ENCODE results near the gene OMG.
A peak's percentile ranks its signal among the peaks of the same experiment; 100 is the strongest.
"Not testable (repeated sequence)": the region's sequence is repeated elsewhere in the genome, so short reads cannot be mapped to it uniquely, and the experiment has no call there.

OMG gene

DNA sequence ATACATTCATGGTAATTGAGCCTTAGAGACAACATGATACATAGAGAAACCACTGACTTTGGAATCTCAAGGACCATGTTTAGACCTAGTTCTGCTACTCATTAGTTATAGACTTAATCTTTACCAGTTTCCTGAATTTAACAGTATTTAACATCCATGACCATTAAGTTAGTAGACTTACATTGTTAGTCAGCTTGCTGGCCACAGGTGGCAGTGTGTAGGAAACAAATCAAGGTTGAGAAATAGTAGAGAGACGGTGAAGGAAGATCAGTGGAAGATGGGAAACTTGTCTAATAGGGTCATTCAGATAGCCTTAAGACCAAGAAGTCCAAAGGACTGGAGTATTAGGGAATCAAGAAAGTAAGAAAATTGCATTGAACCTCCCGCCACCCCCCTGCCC, 31.0 kb downstream of the OMG start:
- TF ChIP-seq EZH2phosphoT487 (IDR thresholded peaks at IDR 0.05; ENCODE audit: borderline replicate concordance, low read length) = no peak
- TF ChIP-seq, protein P1, sequence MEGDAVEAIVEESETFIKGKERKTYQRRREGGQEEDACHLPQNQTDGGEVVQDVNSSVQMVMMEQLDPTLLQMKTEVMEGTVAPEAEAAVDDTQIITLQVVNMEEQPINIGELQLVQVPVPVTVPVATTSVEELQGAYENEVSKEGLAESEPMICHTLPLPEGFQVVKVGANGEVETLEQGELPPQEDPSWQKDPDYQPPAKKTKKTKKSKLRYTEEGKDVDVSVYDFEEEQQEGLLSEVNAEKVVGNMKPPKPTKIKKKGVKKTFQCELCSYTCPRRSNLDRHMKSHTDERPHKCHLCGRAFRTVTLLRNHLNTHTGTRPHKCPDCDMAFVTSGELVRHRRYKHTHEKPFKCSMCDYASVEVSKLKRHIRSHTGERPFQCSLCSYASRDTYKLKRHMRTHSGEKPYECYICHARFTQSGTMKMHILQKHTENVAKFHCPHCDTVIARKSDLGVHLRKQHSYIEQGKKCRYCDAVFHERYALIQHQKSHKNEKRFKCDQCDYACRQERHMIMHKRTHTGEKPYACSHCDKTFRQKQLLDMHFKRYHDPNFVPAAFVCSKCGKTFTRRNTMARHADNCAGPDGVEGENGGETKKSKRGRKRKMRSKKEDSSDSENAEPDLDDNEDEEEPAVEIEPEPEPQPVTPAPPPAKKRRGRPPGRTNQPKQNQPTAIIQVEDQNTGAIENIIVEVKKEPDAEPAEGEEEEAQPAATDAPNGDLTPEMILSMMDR (IDR thresholded peaks at IDR 0.05; ENCODE audit: low read depth, low read length, poor library complexity, severe bottlenecking) = peak; percentile 59
- H3F3A ChIP-seq (ENCODE audit: control insufficient read depth, insufficient read depth) = 0 out of 2 replicates have a peak, but pooled peaks cover 4% of the 10 kb centered on the region
- no peaks in the 10 kb centered on the region for H3K9me2 ChIP-seq (replicated peaks; ENCODE audit: control insufficient read depth, low read length)
- no peak overlapping the region for H3K27ac ChIP-seq (ENCODE audit: low read depth, low read length)
- H4K20me1 ChIP-seq (ENCODE audit: control insufficient read depth, insufficient read depth, low read depth, low read length) = no peaks in the 10 kb centered on the region
- H3K4me3 ChIP-seq (ENCODE audit: low read length) = no peak overlapping the region
- no peaks in the 10 kb centered on the region for H3K4me1 ChIP-seq (ENCODE audit: control insufficient read depth, low read length)
- H3K36me3 ChIP-seq (ENCODE audit: control insufficient read depth, low read length) = peaks cover 56% of the 10 kb centered on the region
- H3K4me2 ChIP-seq (ENCODE audit: low read length) = no peak overlapping the region
- H3K9me3 ChIP-seq (ENCODE audit: control insufficient read depth, insufficient read depth, low read length) = no peaks in the 10 kb centered on the region
- H3K79me2 ChIP-seq (ENCODE audit: control insufficient read depth, low read length) = no peaks in the 10 kb centered on the region
- H3K27me3 ChIP-seq (ENCODE audit: control insufficient read depth, low read length) = no peaks in the 10 kb centered on the region

DNA sequence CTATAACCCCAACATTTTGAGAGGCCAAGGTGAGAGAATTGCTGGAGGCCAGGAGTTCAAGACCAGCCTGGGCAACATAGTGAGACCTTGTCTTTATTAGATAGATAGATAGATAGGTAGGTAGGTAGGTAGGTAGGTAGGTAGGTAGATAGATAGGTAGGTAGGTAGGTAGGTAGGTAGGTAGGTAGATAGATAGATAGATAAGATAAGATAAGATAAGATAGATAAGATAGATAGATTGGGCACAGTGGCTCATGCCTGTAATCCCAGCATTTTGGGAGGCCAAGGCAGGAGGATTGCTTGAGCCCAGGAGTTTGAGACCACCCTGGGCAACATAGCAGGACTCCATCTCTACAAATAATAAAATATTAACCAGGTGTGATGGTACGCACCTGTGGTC, 34.1 kb downstream of the OMG start:
- H3K36me3 ChIP-seq (ENCODE audit: control insufficient read depth, low read length) = peaks cover 55% of the 10 kb centered on the region
- H3K27ac ChIP-seq (ENCODE audit: low read depth, low read length); H3K4me1 ChIP-seq (ENCODE audit: control insufficient read depth, low read length); H4K20me1 ChIP-seq (ENCODE audit: control insufficient read depth, insufficient read depth, low read depth, low read length); H3K9me2 ChIP-seq (replicated peaks; ENCODE audit: control insufficient read depth, low read length); H3K4me3 ChIP-seq (ENCODE audit: low read length); H3K79me2 ChIP-seq (ENCODE audit: control insufficient read depth, low read length); H3K27me3 ChIP-seq (ENCODE audit: control insufficient read depth, low read length); H3F3A ChIP-seq (ENCODE audit: control insufficient read depth, insufficient read depth); H3K9me3 ChIP-seq (ENCODE audit: control insufficient read depth, insufficient read depth, low read length); H3K4me2 ChIP-seq (ENCODE audit: low read length): not testable (repeated sequence)

DNA sequence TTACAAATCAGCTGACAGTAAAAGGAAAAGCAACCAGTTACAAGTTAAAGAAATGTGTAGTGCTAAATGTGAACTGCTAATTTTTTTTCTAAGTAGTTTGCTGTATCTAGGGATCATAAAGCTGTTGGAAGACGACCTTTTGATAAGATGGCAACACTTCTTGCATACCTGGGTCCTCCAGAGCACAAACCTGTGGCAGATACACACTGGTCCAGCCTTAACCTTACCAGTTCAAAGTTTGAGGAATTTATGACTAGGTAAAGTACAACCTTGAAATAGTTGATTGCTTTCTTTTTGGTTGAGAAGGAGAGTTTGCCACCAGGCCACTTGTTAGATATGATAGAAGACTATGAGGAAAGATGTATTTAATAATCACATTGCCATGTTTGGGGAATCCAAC, 35.4 kb downstream of the OMG start:
- no peak for TF ChIP-seq EZH2phosphoT487 (IDR thresholded peaks at IDR 0.05; ENCODE audit: borderline replicate concordance, low read length)
- TF ChIP-seq, protein P1 (IDR thresholded peaks at IDR 0.05; ENCODE audit: low read depth, low read length, poor library complexity, severe bottlenecking) = no peak
- Histone ChIP-seq H3K27ac (ENCODE audit: low read depth, low read length) (no peak overlapping the region), H3F3A (ENCODE audit: control insufficient read depth, insufficient read depth) (0 out of 2 replicates have a peak, but pooled peaks cover 4% of the 10 kb centered on the region), H3K79me2 (ENCODE audit: control insufficient read depth, low read length) (no peaks in the 10 kb centered on the region), H3K9me2 (replicated peaks; ENCODE audit: control insufficient read depth, low read length) (no peaks in the 10 kb centered on the region), H3K36me3 (ENCODE audit: control insufficient read depth, low read length) (peaks cover 54% of the 10 kb centered on the region), H3K4me2 (ENCODE audit: low read length) (no peak overlapping the region), H4K20me1 (ENCODE audit: control insufficient read depth, insufficient read depth, low read depth, low read length) (no peaks in the 10 kb centered on the region), H3K4me1 (ENCODE audit: control insufficient read depth, low read length) (peaks cover 5% of the 10 kb centered on the region), H3K4me3 (ENCODE audit: low read length) (no peak overlapping the region), H3K27me3 (ENCODE audit: control insufficient read depth, low read length) (no peaks in the 10 kb centered on the region), H3K9me3 (ENCODE audit: control insufficient read depth, insufficient read depth, low read length) (no peaks in the 10 kb centered on the region)

DNA sequence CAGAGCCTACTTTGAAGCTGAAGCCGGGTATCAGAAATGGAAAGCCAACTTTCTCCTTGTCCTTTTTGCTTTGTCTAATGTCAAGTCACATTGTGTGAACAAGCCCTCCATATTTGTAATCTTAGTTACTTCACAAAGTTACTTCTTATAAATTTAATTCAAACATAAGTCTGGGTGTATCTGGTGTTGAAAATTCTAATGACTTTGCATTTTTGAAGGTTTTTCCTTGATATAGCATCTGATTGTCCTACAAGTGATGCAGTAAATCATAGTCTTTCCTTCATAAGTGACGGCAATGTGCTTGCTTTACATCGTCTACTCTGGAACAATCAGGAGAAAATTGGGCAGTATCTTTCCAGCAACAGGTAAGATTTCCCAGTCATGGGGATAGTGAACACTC, 36.9 kb downstream of the OMG start:
- H3K9me2 ChIP-seq (replicated peaks; ENCODE audit: control insufficient read depth, low read length) = no peaks in the 10 kb centered on the region
- no peak overlapping the region for H3K27ac ChIP-seq (ENCODE audit: low read depth, low read length)
- H3K4me3 ChIP-seq (ENCODE audit: low read length) = no peak overlapping the region
- no peaks in the 10 kb centered on the region for H4K20me1 ChIP-seq (ENCODE audit: control insufficient read depth, insufficient read depth, low read depth, low read length)
- no peaks in the 10 kb centered on the region for H3K79me2 ChIP-seq (ENCODE audit: control insufficient read depth, low read length)
- no peak overlapping the region for H3K4me2 ChIP-seq (ENCODE audit: low read length)
- peaks cover 43% of the 10 kb centered on the region for H3K36me3 ChIP-seq (ENCODE audit: control insufficient read depth, low read length)
- peaks cover 11% of the 10 kb centered on the region for H3K4me1 ChIP-seq (ENCODE audit: control insufficient read depth, low read length)
- H3K27me3 ChIP-seq (ENCODE audit: control insufficient read depth, low read length) = no peaks in the 10 kb centered on the region
- TF ChIP-seq EZH2phosphoT487 (IDR thresholded peaks at IDR 0.05; ENCODE audit: borderline replicate concordance, low read length) = no peak
- TF ChIP-seq, protein P1 (IDR thresholded peaks at IDR 0.05; ENCODE audit: low read depth, low read length, poor library complexity, severe bottlenecking) = no peak
- H3F3A ChIP-seq (ENCODE audit: control insufficient read depth, insufficient read depth) = 0 out of 2 replicates have a peak, but pooled peaks cover 4% of the 10 kb centered on the region
- no peaks in the 10 kb centered on the region for H3K9me3 ChIP-seq (ENCODE audit: control insufficient read depth, insufficient read depth, low read length)
